ENCODE results near the gene IRF4.

GRCh38 chr6:347232-347631 is 44.3 kb upstream of the IRF4 start:
- TF ChIP-seq POLR2A (IDR thresholded peaks at IDR 0.05), result no peak
- TF ChIP-seq CTCF (IDR thresholded peaks at IDR 0.05), result no peak
- TF ChIP-seq POLR2AphosphoS5 (IDR thresholded peaks at IDR 0.05; ENCODE audit: insufficient read depth in 1 of 2, low read depth in 1 of 2), result no peak
